ENCODE data around the gene TUBB1. TPM values are rescaled to one million over a fixed set of nuclear protein-coding genes. Genes with fewer than 3 reads are reported as not detected.

Gene TUBB1
- total RNA-seq, 6 experiments from 2014 or later = 0.06 to 1.5 (median 0.31) TPM; not detected in 1

DNA sequence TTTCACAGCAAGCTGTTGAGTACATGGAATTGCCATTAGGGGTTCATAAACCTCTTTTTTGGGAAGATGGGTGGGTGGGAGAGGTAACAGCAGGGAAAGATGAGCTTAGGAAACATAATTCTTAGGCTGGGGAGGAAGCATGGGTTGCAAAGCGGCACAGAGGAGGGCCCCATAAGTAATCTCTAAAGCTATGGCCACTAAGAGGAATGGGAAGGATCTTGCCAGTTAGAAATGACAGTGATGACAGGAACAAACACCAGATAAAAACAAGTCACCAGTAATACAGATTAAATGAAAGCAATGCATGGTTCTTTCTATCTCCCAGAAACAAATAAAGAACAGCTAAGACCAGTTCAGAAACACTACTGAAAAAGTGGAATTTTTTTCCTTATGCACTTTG lies 54.4 kb downstream of the TUBB1 start:
- Histone ChIP-seq H3K9me3 (no peaks in the 10 kb centered on the region), H3K27me3 (peaks cover 0 to 2% of the 10 kb centered on the region in 2 donors), H3K4me1 (no peaks in the 10 kb centered on the region), H3K36me3 (no peaks in the 10 kb centered on the region), H3K4me3 (no peak overlapping the region), H3K27ac (no peak overlapping the region)
- intact Hi-C loops (cut with DNase I) = loop anchor here in 1 of 2 donors (10.0 kb wide), 1 partner anchor 141 kb away; no protein-coding TSS in a partner anchor
- WGBS (ENCODE audit: insufficient coverage, low coverage, low lambda C conversion rate, missing lambda C conversion rate) = 70% methylated on average over 1 of the region's 1 CpG
- no peak for TF ChIP-seq POLR2A (IDR thresholded peaks at IDR 0.05)
- TF ChIP-seq, protein P1, sequence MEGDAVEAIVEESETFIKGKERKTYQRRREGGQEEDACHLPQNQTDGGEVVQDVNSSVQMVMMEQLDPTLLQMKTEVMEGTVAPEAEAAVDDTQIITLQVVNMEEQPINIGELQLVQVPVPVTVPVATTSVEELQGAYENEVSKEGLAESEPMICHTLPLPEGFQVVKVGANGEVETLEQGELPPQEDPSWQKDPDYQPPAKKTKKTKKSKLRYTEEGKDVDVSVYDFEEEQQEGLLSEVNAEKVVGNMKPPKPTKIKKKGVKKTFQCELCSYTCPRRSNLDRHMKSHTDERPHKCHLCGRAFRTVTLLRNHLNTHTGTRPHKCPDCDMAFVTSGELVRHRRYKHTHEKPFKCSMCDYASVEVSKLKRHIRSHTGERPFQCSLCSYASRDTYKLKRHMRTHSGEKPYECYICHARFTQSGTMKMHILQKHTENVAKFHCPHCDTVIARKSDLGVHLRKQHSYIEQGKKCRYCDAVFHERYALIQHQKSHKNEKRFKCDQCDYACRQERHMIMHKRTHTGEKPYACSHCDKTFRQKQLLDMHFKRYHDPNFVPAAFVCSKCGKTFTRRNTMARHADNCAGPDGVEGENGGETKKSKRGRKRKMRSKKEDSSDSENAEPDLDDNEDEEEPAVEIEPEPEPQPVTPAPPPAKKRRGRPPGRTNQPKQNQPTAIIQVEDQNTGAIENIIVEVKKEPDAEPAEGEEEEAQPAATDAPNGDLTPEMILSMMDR (IDR thresholded peaks at IDR 0.05) = no peak
- DNase-seq (no peak), ATAC-seq (no peak)

DNA sequence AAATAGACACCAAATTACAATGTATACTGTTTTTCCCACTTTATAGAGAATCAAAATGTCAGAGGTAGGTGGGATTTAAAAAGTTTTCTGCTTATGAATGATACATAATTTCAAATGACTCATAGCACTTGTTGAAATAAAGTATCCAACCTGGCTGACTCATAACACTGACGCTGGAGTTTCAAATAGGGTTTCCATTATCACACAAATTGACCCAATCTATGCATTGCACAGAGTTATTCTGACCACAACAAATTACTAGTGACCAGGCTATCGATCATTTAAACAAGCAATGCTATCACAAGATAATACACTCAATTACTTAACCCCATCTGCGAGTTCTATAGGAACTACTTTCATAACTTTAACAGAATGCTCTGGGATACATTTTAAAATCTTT lies 55.2 kb downstream of the TUBB1 start:
- ATAC-seq (no peak), DNase-seq (no peak)
- Histone ChIP-seq H3K4me3 (no peak overlapping the region), H3K27ac (no peak overlapping the region), H3K9me3 (no peaks in the 10 kb centered on the region), H3K27me3 (peaks cover 0 to 2% of the 10 kb centered on the region in 2 donors), H3K4me1 (no peaks in the 10 kb centered on the region), H3K36me3 (no peaks in the 10 kb centered on the region)
- no peak for TF ChIP-seq POLR2A (IDR thresholded peaks at IDR 0.05)
- TF ChIP-seq, protein P1 (IDR thresholded peaks at IDR 0.05) = no peak
- WGBS (ENCODE audit: insufficient coverage, low coverage, low lambda C conversion rate, missing lambda C conversion rate) = 33% methylated on average over 3 of the region's 3 CpGs
- intact Hi-C loops (cut with DNase I) = loop anchor here in 1 of 2 donors (10.0 kb wide), 1 partner anchor 140 kb away; no protein-coding TSS in a partner anchor

DNA sequence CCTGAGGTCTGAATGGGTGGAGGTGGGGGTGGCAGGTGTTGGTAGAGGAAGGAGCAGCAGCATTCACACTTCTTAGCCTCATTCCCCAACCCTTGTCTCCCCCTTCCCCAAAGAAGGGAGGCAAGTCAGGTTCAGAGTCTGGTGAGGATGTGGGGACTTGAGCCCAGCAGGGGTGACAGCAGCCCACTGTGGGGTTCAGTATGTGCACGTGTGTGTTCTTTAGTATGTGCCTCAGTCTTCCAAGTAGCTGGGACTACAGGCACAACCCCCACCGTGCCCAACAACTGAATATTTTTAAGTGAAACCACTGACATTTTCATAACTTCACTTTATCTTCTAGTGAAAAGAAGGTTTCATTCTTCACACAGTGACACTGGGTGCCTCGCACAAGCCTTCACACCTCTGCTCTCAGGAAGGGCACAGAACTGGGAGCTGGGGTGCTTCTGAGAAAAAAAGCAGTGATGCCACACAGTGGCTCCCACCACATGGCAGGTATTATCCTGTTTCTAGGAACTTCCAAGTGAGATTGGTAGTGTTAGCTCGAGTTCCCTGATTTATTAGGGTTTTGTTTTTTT lies 56.8 kb downstream of the TUBB1 start:
- peaks cover 0 to 2% of the 10 kb centered on the region in 2 donors for H3K27me3 ChIP-seq
- intact Hi-C loops (cut with DNase I) = loop anchor here in 1 of 2 donors (10.0 kb wide), 1 partner anchor 139 kb away; no protein-coding TSS in a partner anchor

More for the DNA sequence above, 56.8 kb downstream of the TUBB1 start:
- DNase-seq = no peak
- Histone ChIP-seq H3K27ac (no peak overlapping the region), H3K36me3 (no peaks in the 10 kb centered on the region), H3K4me3 (no peak overlapping the region), H3K4me1 (no peaks in the 10 kb centered on the region), H3K9me3 (no peaks in the 10 kb centered on the region)
- no peak for TF ChIP-seq POLR2A (IDR thresholded peaks at IDR 0.05)
- TF ChIP-seq, protein P1 (IDR thresholded peaks at IDR 0.05) = no peak
- WGBS (ENCODE audit: insufficient coverage, low coverage, low lambda C conversion rate, missing lambda C conversion rate) = 48% methylated on average over 4 of the region's 4 CpGs
- ATAC-seq = no peak

Other genes with a start within 250 kb of the TUBB1 start
- under 1 TPM in 3 of 6 experiments, not detected in 3; 0.23 to 0.37 (median 0.27) TPM for gene GNAS-AS1, start 168.5 kb upstream of the TUBB1 start, total RNA-seq
- 100 to 1,000 TPM; 254 to 400 (median 287) TPM for gene GNAS, start 166.7 kb upstream of the TUBB1 start, total RNA-seq
- gene NELFCD, start 38.2 kb upstream of the TUBB1 start, total RNA-seq = 10 to 100 TPM; 31.1 to 41.4 (median 36.5) TPM
- 100 to 1,000 TPM; 198 to 296 (median 222) TPM for gene CTSZ, start 12.2 kb upstream of the TUBB1 start, total RNA-seq
- 10 to 100 TPM; 15.8 to 34.6 (median 30.5) TPM for gene ATP5F1E, start 12.9 kb downstream of the TUBB1 start, total RNA-seq
- gene PRELID3B, start 23.4 kb downstream of the TUBB1 start, total RNA-seq = 10 to 100 TPM; 16.3 to 37.5 (median 23.3) TPM
- gene ZNF831, start 144.4 kb downstream of the TUBB1 start, total RNA-seq = under 1 TPM; 0.04 to 0.25 (median 0.07) TPM